CD14-positive monocyte (primary cell): ENCODE results near the gene DNAJC30. TPM values are rescaled to one million over a fixed set of nuclear protein-coding genes. Genes with fewer than 3 reads are reported as not detected.

ENCODE experiments used
- DNase-seq, 3 donors: peaks; one replicate each; pipeline ENCODE4 v3.0.0-alpha.2; 2011 to 2022
- H2AFZ ChIP-seq: 2 replicates; pipeline ENCODE4 v1.6.0; 2012; ENCODE audit warnings: mild to moderate bottlenecking, low read depth, low read length, inconsistent platforms; ENCODE audit not compliant: insufficient read depth, poor library complexity, severe bottlenecking
- H3K27ac ChIP-seq, 2 donors: 1 replicate in 1 of 2; 2 replicates in 1 of 2; pipeline ENCODE4 v1.5.1; 2012 to 2013; ENCODE audit warnings: low read length in 2 of 2, control low read depth in 1 of 2, inconsistent platforms in 1 of 2, low read depth in 1 of 2, mild to moderate bottlenecking in 1 of 2
- H3K27me3 ChIP-seq, 2 donors: one replicate each; pipeline versions ENCODE4 v1.6.0 to v1.6.1; 2011 to 2013; ENCODE audit warnings: low read length in 2 of 2; ENCODE audit not compliant: control insufficient read depth in 2 of 2, insufficient read depth in 2 of 2
- H3K36me3 ChIP-seq, 2 donors: replicated peaks in 1 of 2; 1 replicate in 1 of 2; 2 replicates in 1 of 2; pipeline versions ENCODE4 v1.5.1 to v1.6.1; 2012 to 2013; ENCODE audit warnings: low read length in 2 of 2, control low read depth in 1 of 2, inconsistent platforms in 1 of 2, mild to moderate bottlenecking in 1 of 2; ENCODE audit not compliant: insufficient read depth in 2 of 2, control insufficient read depth in 1 of 2
- H3K4me1 ChIP-seq, 2 donors: 1 replicate in 1 of 2; 2 replicates in 1 of 2; pipeline versions ENCODE4 v1.5.1 to v1.6.1; 2012 to 2013; ENCODE audit warnings: low read length in 2 of 2, control low read depth in 1 of 2, inconsistent platforms in 1 of 2, mild to moderate bottlenecking in 1 of 2, moderate library complexity in 1 of 2; ENCODE audit not compliant: insufficient read depth in 2 of 2, control insufficient read depth in 1 of 2
- H3K4me2 ChIP-seq: replicated peaks from 2 replicates; pipeline ENCODE3; 2012; ENCODE audit warnings: low read length, moderate library complexity, mild to moderate bottlenecking; ENCODE audit not compliant: poor library complexity, severe bottlenecking; ENCODE audit errors: extremely low read depth
- H3K4me3 ChIP-seq, 3 experiments: fragments of 200-600 bp in 1 of 3; sonication (generic) in 1 of 3; replicated peaks in 1 of 3; 1 replicate in 2 of 3; 2 replicates in 1 of 3; pipeline ENCODE4 v1.5.1; 2011 to 2013; ENCODE audit warnings: low read length in 3 of 3, mild to moderate bottlenecking in 3 of 3, control low read depth in 2 of 3, low read depth in 2 of 3, inconsistent platforms in 1 of 3, moderate library complexity in 1 of 3
- H3K79me2 ChIP-seq: 2 replicates; pipeline ENCODE4 v1.6.0; 2012; ENCODE audit warnings: mild to moderate bottlenecking, control low read depth, inconsistent platforms, low read length, moderate library complexity; ENCODE audit not compliant: insufficient read depth
- H3K9ac ChIP-seq: 2 replicates; pipeline ENCODE4 v1.6.0; 2017; ENCODE audit warnings: low read length, mild to moderate bottlenecking; ENCODE audit not compliant: insufficient read depth, poor library complexity, severe bottlenecking
- H3K9me3 ChIP-seq, 2 donors: replicated peaks in 1 of 2; 1 replicate in 1 of 2; 2 replicates in 1 of 2; pipeline versions ENCODE4 v1.5.1 to v1.6.1; 2012 to 2013; ENCODE audit warnings: low read length in 2 of 2, control low read depth in 1 of 2; ENCODE audit not compliant: control insufficient read depth in 1 of 2, insufficient read depth in 1 of 2
- H4K20me1 ChIP-seq: 2 replicates; pipeline ENCODE4 v1.6.0; 2012; ENCODE audit warnings: mild to moderate bottlenecking, low read length, control low read depth, moderate library complexity; ENCODE audit not compliant: insufficient read depth
- H3K27ac Mint-ChIP-seq, 7 donors: one replicate each; pipeline ENCODE4 v1.8.0; 2020; ENCODE audit warnings: mild to moderate bottlenecking in 7 of 7, mixed read lengths in 7 of 7, moderate library complexity in 6 of 7, inconsistent platforms in 2 of 7
- H3K27me3 Mint-ChIP-seq, 3 donors: one replicate each; pipeline ENCODE4 v1.8.0; 2021 to 2022; ENCODE audit warnings: low read depth in 3 of 3, mild to moderate bottlenecking in 3 of 3, mixed read lengths in 3 of 3, moderate library complexity in 3 of 3, inconsistent platforms in 1 of 3
- H3K36me3 Mint-ChIP-seq, 2 donors: one replicate each; pipeline ENCODE4 v1.8.0; 2020; ENCODE audit warnings: mixed read lengths in 2 of 2, inconsistent platforms in 1 of 2, mild to moderate bottlenecking in 1 of 2
- H3K4me1 Mint-ChIP-seq: one replicate; pipeline ENCODE4 v1.8.0; 2020; ENCODE audit warnings: mild to moderate bottlenecking, mixed read lengths
- H3K4me3 Mint-ChIP-seq, 2 donors: one replicate each; pipeline ENCODE4 v1.8.0; 2020; ENCODE audit warnings: mild to moderate bottlenecking in 2 of 2, mixed read lengths in 2 of 2, moderate library complexity in 1 of 2
- H3K9me3 Mint-ChIP-seq, 7 donors: one replicate each; pipeline ENCODE4 v1.8.0; 2020 to 2022; ENCODE audit warnings: mixed read lengths in 7 of 7, mild to moderate bottlenecking in 6 of 7, moderate library complexity in 6 of 7, inconsistent platforms in 2 of 7
- CTCF ChIP-seq: fragments of 200-600 bp; IDR thresholded peaks from one replicate; pipeline ENCODE4 v1.8.0; 2022; ENCODE audit warnings: antibody characterized with exemption, mild to moderate bottlenecking
- WGBS: methylation state at CpG from one replicate; pipeline ENCODE4 v1.1.5; 2013; ENCODE audit warnings: missing lambda C conversion rate; ENCODE audit not compliant: insufficient coverage; 5-methylcytosine and 5-hydroxymethylcytosine counted together
- intact Hi-C, 2 donors: fragments of 100-400 bp; cut with micrococcal nuclease; formaldehyde crosslinking; loops; one replicate each; pipeline versions ENCODE4 v1.15.0 to v1.15.1; 2023
- polyA plus RNA-seq, 3 donors: library from polyadenylated mRNA; depleted of rRNA in 1 of 3; unstranded in 2 of 3; stranded (reverse) in 1 of 3; fragments of 300-500 nt in 2 of 3; fragments of >200 nt in 1 of 3; fragmentation: Illumina TruSeq in 2 of 3; gene quantifications; 1 replicate in 2 of 3; 2 replicates in 1 of 3; pipeline ENCODE4 v1.2.3, GENCODE V29; 2012 to 2021

The DNAJC30 gene
- polyA plus RNA-seq, 3 donors = 2.4 to 5.2 (median 3.2) TPM

GRCh38 chr7:73690646-73691045 lies 7.4 kb upstream of the DNAJC30 start:
- TF ChIP-seq CTCF = no peak
- intact Hi-C loops = no loop called here
- peaks cover 9% of the 10 kb centered on the region for H3K4me1 Mint-ChIP-seq

GRCh38 chr7:73688288-73688687 lies 5.0 kb upstream of the DNAJC30 start:
- Histone ChIP-seq H3K36me3 (peaks cover 43 to 74% of the 10 kb centered on the region in 2 donors), H3K9me3 (no peaks in the 10 kb centered on the region), H3K4me2 (no peak overlapping the region), H2AFZ (no peak overlapping the region), H3K27ac (no peak overlapping the region), H3K9ac (no peak overlapping the region), H4K20me1 (peaks cover 18% of the 10 kb centered on the region), H3K4me1 (peaks cover 9 to 12% of the 10 kb centered on the region in 2 donors), H3K27me3 (no peaks in the 10 kb centered on the region), H3K4me3 (no peak overlapping the region), H3K79me2 (peaks cover 23% of the 10 kb centered on the region)
- H3K9me3 Mint-ChIP-seq = peaks cover 0 to 2% (median 0%) of the 10 kb centered on the region in 7 donors
- peaks cover 61 to 73% of the 10 kb centered on the region in 2 donors for H3K36me3 Mint-ChIP-seq
- intact Hi-C loops = loop anchor here in 1 of 2 donors (5.0 to 10.0 kb wide), 2 partner anchors 39 to 763 kb away; partner anchors contain the start of gene POM121
- H3K27ac Mint-ChIP-seq = peak overlapping the region in 1 of 7 donors; percentile 16
- no peak overlapping the region for H3K4me3 Mint-ChIP-seq
- H3K4me1 Mint-ChIP-seq = peaks cover 12% of the 10 kb centered on the region
- WGBS = 100% methylated on average over 1 of the region's 8 CpGs
- no peak for DNase-seq
- no peak for TF ChIP-seq CTCF
- H3K27me3 Mint-ChIP-seq = peaks cover 0 to 1% (median 0%) of the 10 kb centered on the region in 3 donors

More at GRCh38 chr7:73690646-73691045, 7.4 kb upstream of the DNAJC30 start:
- DNase-seq = no peak
- peaks cover 15% of the 10 kb centered on the region for H4K20me1 ChIP-seq
- no peak overlapping the region for H2AFZ ChIP-seq
- H3K27me3 Mint-ChIP-seq = peaks cover 0 to 3% (median 0%) of the 10 kb centered on the region in 3 donors
- peaks cover 82 to 92% of the 10 kb centered on the region in 2 donors for H3K36me3 Mint-ChIP-seq
- no peaks in the 10 kb centered on the region for H3K27me3 ChIP-seq
- peaks cover 0 to 5% of the 10 kb centered on the region in 2 donors for H3K4me1 ChIP-seq
- no peaks in the 10 kb centered on the region for H3K9me3 ChIP-seq
- peaks cover 0 to 2% (median 0%) of the 10 kb centered on the region in 7 donors for H3K9me3 Mint-ChIP-seq
- H3K4me3 ChIP-seq = no peak overlapping the region
- H3K9ac ChIP-seq = no peak overlapping the region
- 88% methylated on average over 5 of the region's 7 CpGs for WGBS
- no peak overlapping the region for H3K4me3 Mint-ChIP-seq
- H3K36me3 ChIP-seq = peaks cover 63 to 96% of the 10 kb centered on the region in 2 donors
- no peak overlapping the region for H3K27ac ChIP-seq
- H3K4me2 ChIP-seq = no peak overlapping the region
- H3K27ac Mint-ChIP-seq = no peak overlapping the region
- peaks cover under 1% of the 10 kb centered on the region for H3K79me2 ChIP-seq
